ENCODE measurements around the gene RGS4. TPM values are rescaled to one million over a fixed set of nuclear protein-coding genes. Genes with fewer than 3 reads are reported as not detected.

The RGS4 gene
- total RNA-seq = 421 TPM in 2 replicates

GRCh38 chr1:163069142-163069541 lies at the start of gene RGS4:
Gene RGS4, plus strand, starts transcription at chr1:163069361. Its CDS starts 124 bp downstream, at chr1:163069485.

Other genes starting within 250 kb of the RGS4 start
- 0.24 and 0.31 TPM in 2 replicates for gene CCDC190, start 208.2 kb upstream of the RGS4 start, total RNA-seq
- 1.4 and 4.8 TPM in 2 replicates for gene RGS5, start 133.6 kb downstream of the RGS4 start, total RNA-seq